Measurements from ENCODE around the gene RNASEH2B.

RNASEH2B gene

DNA sequence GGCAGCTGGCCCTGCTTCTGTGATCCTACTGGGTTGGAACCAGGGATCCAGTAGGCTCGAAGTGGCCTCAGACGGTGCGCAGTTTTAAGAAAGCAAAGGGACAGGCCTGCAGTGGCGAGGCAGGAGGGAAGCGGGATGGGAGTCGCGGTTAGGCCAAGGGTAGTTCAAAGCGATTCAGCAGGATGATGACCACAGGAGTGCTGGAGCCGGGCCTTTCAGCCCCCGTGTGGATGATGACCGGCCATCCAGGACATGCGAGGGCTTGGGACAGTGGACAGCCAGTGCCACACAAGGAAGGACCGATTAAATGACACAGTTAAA, 854 bp downstream of the RNASEH2B start:
- no peak for DNase-seq

DNA sequence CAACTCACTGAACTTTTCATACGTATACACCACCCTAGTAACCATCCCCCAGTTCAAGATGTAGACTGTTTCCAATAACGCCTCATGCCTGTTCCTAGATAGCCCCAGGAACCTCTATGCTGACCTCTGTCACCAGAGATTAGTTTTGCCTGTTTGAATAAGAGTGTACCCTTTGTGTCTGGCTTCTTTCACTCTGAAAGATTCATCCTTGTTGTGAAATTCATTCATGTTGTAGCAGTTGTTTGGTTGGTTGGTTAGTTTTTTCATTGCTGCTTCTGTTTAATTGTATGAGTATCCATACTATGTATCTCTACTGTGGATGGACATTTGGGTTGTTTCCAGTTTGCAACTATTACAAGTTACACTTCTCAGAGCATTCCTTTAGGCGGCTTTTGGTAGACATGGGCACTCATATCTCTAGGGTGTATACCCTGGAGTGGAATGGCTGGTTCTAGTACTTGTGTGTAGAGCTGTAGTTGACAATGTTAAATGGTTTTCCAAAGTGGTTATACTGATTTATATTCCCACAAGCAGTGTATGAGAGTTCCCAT, 1.6 kb downstream of the RNASEH2B start:
- DNase-seq = no peak

GRCh38 chr13:50911937-50912795, 2.6 kb downstream of the RNASEH2B start:
- DNase-seq = peak; percentile 90

GRCh38 chr13:50912851-50913250, 3.3 kb downstream of the RNASEH2B start:
- no peak for DNase-seq

DNA sequence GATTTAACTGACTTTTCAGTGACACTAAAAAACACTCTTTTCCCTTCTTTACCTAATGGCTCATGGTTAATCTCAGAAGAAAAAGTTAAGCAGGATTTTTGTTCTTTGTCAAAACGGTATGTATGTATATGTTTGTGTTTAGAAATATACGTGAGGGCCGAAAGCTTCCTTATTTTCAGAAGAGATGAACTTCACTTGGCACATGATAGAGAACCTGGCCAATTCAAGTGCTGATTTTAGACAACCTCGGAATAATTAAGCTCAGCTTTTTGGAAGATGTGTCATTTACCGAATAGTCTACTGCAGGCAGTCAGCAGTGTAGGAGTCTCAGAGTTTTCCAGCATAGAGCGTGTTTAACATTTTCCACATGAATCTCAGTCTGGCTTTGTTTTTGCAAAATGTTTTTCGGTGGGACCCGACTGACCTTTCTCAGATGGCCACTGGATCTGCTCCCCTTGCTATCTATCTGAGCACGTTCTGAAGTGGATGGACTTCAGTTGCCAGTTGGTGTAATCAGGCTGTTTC, 4.6 kb downstream of the RNASEH2B start:
- no peak for DNase-seq

- no peak for DNase-seq
These were observed 5.3 kb downstream of the RNASEH2B start for GRCh38 chr13:50914848-50915247.

GRCh38 chr13:50915565-50915964, 6.0 kb downstream of the RNASEH2B start:
- DNase-seq = peak; percentile 21

- DNase-seq = peak; percentile 80
These were observed 7.2 kb downstream of the RNASEH2B start for GRCh38 chr13:50916701-50917184.

GRCh38 chr13:50917572-50917971, 8.0 kb downstream of the RNASEH2B start:
- DNase-seq = no peak

GRCh38 chr13:50918567-50918966, 9.0 kb downstream of the RNASEH2B start:
- no peak for DNase-seq

GRCh38 chr13:50919277-50919676, 9.7 kb downstream of the RNASEH2B start:
- DNase-seq = peak; percentile 38

- DNase-seq = no peak
These were observed 12.1 kb downstream of the RNASEH2B start for GRCh38 chr13:50921706-50922105.

DNA sequence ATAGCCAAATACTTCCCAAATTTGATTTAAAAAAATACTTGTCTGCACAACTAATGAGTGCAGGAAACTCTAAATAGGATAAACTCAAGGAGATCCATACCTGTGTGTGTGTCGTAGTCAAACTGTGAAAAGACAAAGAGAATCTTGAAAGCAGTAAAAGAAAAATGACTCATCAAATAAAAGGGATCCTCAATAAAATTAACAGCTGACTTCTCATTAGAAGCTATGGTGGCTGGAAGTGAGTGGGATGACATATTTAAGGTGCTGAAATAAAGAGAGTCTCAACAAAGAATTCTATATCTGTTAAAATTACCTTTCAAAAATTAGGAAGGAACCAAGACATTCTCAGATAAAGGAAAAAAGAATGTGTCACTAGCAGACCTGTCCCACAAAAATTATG, 13.7 kb downstream of the RNASEH2B start:
- no peak for DNase-seq

DNA sequence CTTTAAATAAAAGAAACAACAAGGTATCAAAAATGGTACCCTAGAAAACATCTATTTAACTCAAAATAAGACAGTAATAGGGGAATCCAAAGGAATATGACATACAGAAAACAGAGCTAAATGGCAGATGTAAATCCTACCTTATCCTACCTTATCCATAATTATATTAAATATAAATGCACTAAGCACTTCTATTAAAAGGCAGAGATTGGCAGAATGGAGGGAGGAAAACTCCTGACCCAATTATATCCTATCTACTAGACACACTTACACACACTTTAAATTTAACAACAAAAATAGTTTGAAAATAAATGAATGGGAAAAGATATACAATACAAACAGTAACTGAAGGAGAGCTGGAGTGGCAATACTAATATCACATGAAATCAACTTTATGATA, 14.4 kb downstream of the RNASEH2B start:
- no peak for DNase-seq

DNA sequence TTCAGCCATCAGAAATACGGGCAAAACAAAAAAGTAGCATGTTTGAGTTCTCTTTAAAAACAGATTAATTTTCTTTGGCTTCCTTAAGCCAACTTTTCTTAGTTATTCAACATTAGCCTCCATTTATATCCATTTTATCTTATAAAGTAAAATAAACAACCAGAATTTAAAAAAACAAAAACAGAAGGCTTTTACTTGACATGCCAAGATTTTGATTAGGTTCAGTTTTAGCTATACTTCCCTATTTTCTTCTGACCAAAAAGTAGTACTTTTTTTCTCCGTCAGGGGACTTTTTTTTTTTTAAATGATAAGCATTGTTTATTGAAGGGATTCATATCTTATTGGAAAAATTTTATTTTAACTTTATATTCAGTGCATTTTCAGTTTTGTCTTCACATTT, 18.1 kb downstream of the RNASEH2B start:
- DNase-seq = no peak

- DNase-seq = no peak
These were observed 18.5 kb downstream of the RNASEH2B start for GRCh38 chr13:50928102-50928501.

GRCh38 chr13:50928659-50929462, 19.3 kb downstream of the RNASEH2B start:
- DNase-seq = no peak

DNA sequence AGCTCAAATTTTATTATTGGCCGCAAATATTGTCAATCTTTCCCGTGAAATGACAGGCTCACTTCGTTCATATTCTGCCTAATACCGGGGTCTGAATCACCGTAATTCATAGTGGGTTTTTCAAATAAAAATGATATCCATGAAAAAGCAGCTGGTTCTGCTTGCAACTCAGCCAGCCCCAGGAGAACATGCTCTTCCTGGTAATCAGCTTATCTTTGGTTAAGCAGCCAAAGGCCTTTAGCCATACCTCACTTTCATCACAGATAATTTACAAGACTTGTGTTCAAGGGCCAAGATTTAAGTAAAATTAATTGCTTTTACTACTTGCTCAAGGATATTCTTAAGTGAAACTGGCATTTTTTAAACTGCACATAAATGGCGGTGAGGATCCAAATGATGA, 22.5 kb downstream of the RNASEH2B start:
- DNase-seq = no peak

- DNase-seq = no peak
These were observed 25.3 kb downstream of the RNASEH2B start for GRCh38 chr13:50934735-50935435.

DNA sequence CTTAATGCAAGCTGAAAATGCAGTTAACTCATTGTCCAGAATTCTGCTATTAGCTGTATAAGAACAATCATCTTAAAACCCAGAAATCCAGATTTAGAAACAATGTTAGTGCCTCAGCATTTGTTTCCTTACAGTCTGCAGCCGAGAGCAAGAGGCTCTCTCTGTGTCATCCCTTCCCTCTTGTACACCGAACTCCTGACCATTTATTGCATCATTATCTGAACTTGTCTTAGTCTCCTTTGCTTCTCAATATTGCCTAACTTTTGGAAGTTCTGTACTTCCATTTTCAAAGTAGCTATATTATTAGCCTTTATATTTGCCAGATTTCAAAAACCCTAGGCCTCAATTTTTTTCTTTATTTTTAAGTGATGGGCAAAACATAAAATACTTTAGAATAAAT, 27.1 kb downstream of the RNASEH2B start:
- DNase-seq = peak; percentile 70

GRCh38 chr13:50940509-50940908, 30.9 kb downstream of the RNASEH2B start:
- DNase-seq = no peak

DNA sequence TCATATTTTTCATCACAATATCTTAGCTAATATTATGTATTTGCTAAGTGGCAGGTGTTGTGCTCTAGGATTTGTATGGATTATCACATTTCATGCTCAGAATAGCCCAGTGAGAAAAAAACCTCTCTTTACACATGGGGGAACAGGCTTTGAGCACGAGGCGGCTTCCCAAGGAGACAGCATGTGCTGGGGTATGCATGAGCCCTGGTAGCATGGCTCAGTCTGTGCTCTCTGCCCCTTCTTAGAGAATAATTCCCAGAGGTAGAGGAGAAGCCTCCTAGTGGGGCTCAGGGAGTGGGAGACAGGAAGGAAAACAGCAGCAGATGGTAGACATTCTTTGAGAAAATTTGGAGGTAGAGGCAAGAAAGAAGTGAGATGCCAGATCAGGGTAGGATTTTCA, 31.6 kb downstream of the RNASEH2B start:
- DNase-seq = no peak
